Lower lobe of right lung (tissue), 2 donors: ENCODE data around the gene ADAMTSL1. TPM values are rescaled to one million over a fixed set of nuclear protein-coding genes. Genes with fewer than 3 reads are reported as not detected.

ENCODE experiments used
- ATAC-seq, 2 donors: fragments of 200-7000 bp; cut with Tn5 transposase; one replicate each; pipeline ENCODE4 v1.9.1; 2020 to 2022; ENCODE audit warnings: mild to moderate bottlenecking in 2 of 2, moderate library complexity in 2 of 2
- DNase-seq: peaks from one replicate; pipeline ENCODE4 v3.0.0-alpha.2; 2020
- H3K27ac ChIP-seq: fragments of 200-600 bp; one replicate; pipeline ENCODE4 v1.8.0; 2022
- H3K27me3 ChIP-seq: fragments of 200-600 bp; one replicate; pipeline ENCODE4 v1.8.0; 2022; ENCODE audit warnings: low read depth
- H3K36me3 ChIP-seq: fragments of 200-600 bp; one replicate; pipeline ENCODE4 v1.8.0; 2022; ENCODE audit warnings: mild to moderate bottlenecking
- H3K4me1 ChIP-seq: fragments of 200-600 bp; one replicate; pipeline ENCODE4 v1.8.0; 2022
- H3K4me3 ChIP-seq: fragments of 200-600 bp; one replicate; pipeline ENCODE4 v1.8.0; 2022; ENCODE audit warnings: mild to moderate bottlenecking
- H3K9me3 ChIP-seq: fragments of 200-600 bp; one replicate; pipeline ENCODE4 v1.8.0; 2022
- CTCF ChIP-seq: fragments of 200-600 bp; IDR thresholded peaks from one replicate; pipeline ENCODE4 v1.8.0; 2022; ENCODE audit warnings: antibody characterized with exemption, mild to moderate bottlenecking
- intact Hi-C: fragments of 100-400 bp; cut with DNase I; formaldehyde crosslinking; loops from one replicate; pipeline ENCODE4 v1.11.0; 2022
- total RNA-seq: library from RNA; stranded (reverse); fragmentation: NEBNext Ultra II Directional; extraction: Animal tissue kit (Norgen Biotek cat#: 25700); gene quantifications from one replicate; pipeline ENCODE4 v1.2.1, GENCODE V29; 2021
- donor health status: DM: no; HTN: yes; CAD: no; lungs with severe emphysema.

The ADAMTSL1 gene
- total RNA-seq, 1 donor from 2014 or later: 3.7 TPM

- H3K4me3 ChIP-seq: no peak overlapping the region
- DNase-seq (no peak), ATAC-seq (no peak)
- H3K36me3 ChIP-seq: no peaks in the 10 kb centered on the region
- no peaks in the 10 kb centered on the region for H3K9me3 ChIP-seq
- H3K27ac ChIP-seq: no peak overlapping the region
- TF ChIP-seq CTCF: no peak
- intact Hi-C loops: no loop called here
- H3K27me3 ChIP-seq: no peaks in the 10 kb centered on the region
- no peaks in the 10 kb centered on the region for H3K4me1 ChIP-seq
Observed at GRCh38 chr9:18490641-18491370, 16.9 kb downstream of the ADAMTSL1 start.

GRCh38 chr9:18492612-18493011 is 18.7 kb downstream of the ADAMTSL1 start:
- Histone ChIP-seq H3K36me3 (no peaks in the 10 kb centered on the region), H3K4me1 (no peaks in the 10 kb centered on the region), H3K27ac (no peak overlapping the region), H3K9me3 (no peaks in the 10 kb centered on the region), H3K4me3 (no peak overlapping the region), H3K27me3 (no peaks in the 10 kb centered on the region)
- no peak for ATAC-seq
- intact Hi-C loops: no loop called here
- no peak for DNase-seq
- no peak for TF ChIP-seq CTCF

GRCh38 chr9:18493451-18493993 is 19.6 kb downstream of the ADAMTSL1 start:
- ATAC-seq (no peak), DNase-seq (no peak)
- Histone ChIP-seq H3K4me3 (no peak overlapping the region), H3K9me3 (no peaks in the 10 kb centered on the region), H3K27me3 (no peaks in the 10 kb centered on the region), H3K4me1 (no peaks in the 10 kb centered on the region), H3K36me3 (no peaks in the 10 kb centered on the region), H3K27ac (no peak overlapping the region)
- TF ChIP-seq CTCF: no peak
- intact Hi-C loops: no loop called here

GRCh38 chr9:18495065-18495464 is 21.1 kb downstream of the ADAMTSL1 start:
- H3K9me3 ChIP-seq: no peaks in the 10 kb centered on the region
- DNase-seq: no peak
- peaks cover 8% of the 10 kb centered on the region for H3K4me1 ChIP-seq
- no peaks in the 10 kb centered on the region for H3K36me3 ChIP-seq
- H3K4me3 ChIP-seq: no peak overlapping the region
- intact Hi-C loops: no loop called here
- no peak overlapping the region for H3K27ac ChIP-seq
- TF ChIP-seq CTCF: no peak
- no peaks in the 10 kb centered on the region for H3K27me3 ChIP-seq
- ATAC-seq: no peak

- H3K9me3 ChIP-seq: no peaks in the 10 kb centered on the region
- intact Hi-C loops: no loop called here
- H3K4me1 ChIP-seq: peaks cover 8% of the 10 kb centered on the region
- no peaks in the 10 kb centered on the region for H3K27me3 ChIP-seq
- no peak overlapping the region for H3K27ac ChIP-seq
- DNase-seq (no peak), ATAC-seq (no peak)
- no peaks in the 10 kb centered on the region for H3K36me3 ChIP-seq
- no peak overlapping the region for H3K4me3 ChIP-seq
- TF ChIP-seq CTCF: no peak
Observed at GRCh38 chr9:18496256-18497000, 22.5 kb downstream of the ADAMTSL1 start.
